Ectodermal cell (in vitro differentiated cells): ENCODE results near the gene POC1A.

Source experiments
- H3K27ac ChIP-seq: 2 replicates; pipeline ENCODE4 v1.7.0; 2013; ENCODE audit warnings: mild to moderate bottlenecking, low read depth, low read length; ENCODE audit not compliant: insufficient read depth, poor library complexity, severe bottlenecking
- H3K27me3 ChIP-seq: 2 replicates; pipeline ENCODE4 v1.7.0; 2013; ENCODE audit warnings: mild to moderate bottlenecking, low read length; ENCODE audit not compliant: insufficient read depth, control insufficient read depth, poor library complexity, severe bottlenecking
- H3K36me3 ChIP-seq: one replicate; pipeline ENCODE4 v1.7.0; 2013; ENCODE audit warnings: low read length; ENCODE audit not compliant: control insufficient read depth, insufficient read depth
- H3K4me1 ChIP-seq: one replicate; pipeline ENCODE4 v1.7.0; 2013; ENCODE audit warnings: low read length; ENCODE audit not compliant: control insufficient read depth, insufficient read depth
- H3K4me3 ChIP-seq: 2 replicates; pipeline ENCODE4 v1.7.0; 2013; ENCODE audit warnings: low read depth, low read length, control low read depth; ENCODE audit not compliant: insufficient read depth
- H3K9me3 ChIP-seq: 2 replicates; pipeline ENCODE4 v1.7.0; 2013; ENCODE audit warnings: mild to moderate bottlenecking, low read length, moderate library complexity; ENCODE audit not compliant: control insufficient read depth
- WGBS, 2 experiments: methylation state at CpG; one replicate each; pipeline ENCODE4 v1.1.7; 2013; ENCODE audit warnings: missing lambda C conversion rate in 2 of 2; 5-methylcytosine and 5-hydroxymethylcytosine counted together

POC1A gene

GRCh38 chr3:52080830-52081719 lies 73.1 kb downstream of the POC1A start:
- H3K4me3 ChIP-seq: no peak overlapping the region
- no peak overlapping the region for H3K27ac ChIP-seq
- no peaks in the 10 kb centered on the region for H3K27me3 ChIP-seq
- WGBS, 2 experiments: 91 to 92% methylated on average over 21 of the region's 21 CpGs
- no peaks in the 10 kb centered on the region for H3K4me1 ChIP-seq
- no peaks in the 10 kb centered on the region for H3K36me3 ChIP-seq
- no peaks in the 10 kb centered on the region for H3K9me3 ChIP-seq

GRCh38 chr3:52079958-52080357 lies 74.3 kb downstream of the POC1A start:
- WGBS, 2 experiments: 97% methylated on average over 5 of the region's 5 CpGs
- Histone ChIP-seq H3K36me3 (peaks cover 3% of the 10 kb centered on the region), H3K27me3 (no peaks in the 10 kb centered on the region), H3K4me3 (no peak overlapping the region), H3K4me1 (no peaks in the 10 kb centered on the region), H3K9me3 (no peaks in the 10 kb centered on the region), H3K27ac (no peak overlapping the region)

DNA sequence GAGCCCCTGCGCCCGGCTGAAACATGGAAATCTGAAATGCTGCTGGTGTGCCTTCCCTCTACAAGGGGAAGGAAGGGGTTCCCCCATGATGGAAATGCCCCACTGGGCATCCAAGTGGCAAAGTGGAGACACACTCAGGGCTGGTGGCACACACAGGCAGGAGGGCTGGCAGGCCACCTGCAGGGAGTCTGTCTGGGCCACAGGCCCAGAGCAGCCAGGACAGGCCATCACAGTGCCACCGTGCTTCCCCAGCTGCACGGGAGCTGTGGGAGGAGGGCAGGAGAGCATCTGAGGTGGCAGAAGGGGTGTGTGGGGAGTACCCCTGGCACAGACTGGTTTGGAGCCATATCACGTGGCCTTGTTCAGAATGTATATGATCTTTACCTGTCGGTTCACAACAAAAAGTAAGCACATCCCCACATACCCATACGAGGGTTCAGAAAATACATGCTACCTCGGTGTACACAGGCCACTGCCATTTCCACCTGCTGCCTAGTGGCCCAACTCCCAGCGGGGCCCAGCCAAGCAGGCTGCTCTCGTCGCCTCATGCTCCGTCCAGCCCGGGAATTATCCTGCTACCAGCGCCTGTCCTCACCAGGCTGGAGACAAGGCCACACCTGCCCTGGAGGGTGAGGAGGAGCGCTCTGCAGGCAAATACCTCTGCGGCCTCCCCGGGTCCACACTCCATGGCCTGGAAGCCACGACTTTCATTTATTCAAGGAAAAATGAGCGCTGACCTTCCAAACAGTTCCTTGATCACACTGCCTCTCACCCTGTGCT lies 75.3 kb downstream of the POC1A start:
- Histone ChIP-seq H3K4me1 (no peaks in the 10 kb centered on the region), H3K36me3 (peaks cover 7% of the 10 kb centered on the region), H3K4me3 (no peak overlapping the region), H3K27ac (no peak overlapping the region), H3K9me3 (no peaks in the 10 kb centered on the region), H3K27me3 (no peaks in the 10 kb centered on the region)
- WGBS, 2 experiments: 92 to 93% methylated on average over 19 of the region's 19 CpGs

- Histone ChIP-seq H3K4me1 (no peaks in the 10 kb centered on the region), H3K27me3 (no peaks in the 10 kb centered on the region), H3K36me3 (peaks cover 7% of the 10 kb centered on the region), H3K27ac (no peak overlapping the region), H3K4me3 (no peak overlapping the region), H3K9me3 (no peaks in the 10 kb centered on the region)
- WGBS, 2 experiments: 86 to 91% methylated on average over 3 of the region's 3 CpGs
Observed at GRCh38 chr3:52077925-52078324, 76.3 kb downstream of the POC1A start.

- no peaks in the 10 kb centered on the region for H3K27me3 ChIP-seq
- H3K4me3 ChIP-seq: no peak overlapping the region
- no peak overlapping the region for H3K27ac ChIP-seq
- no peaks in the 10 kb centered on the region for H3K9me3 ChIP-seq
- H3K36me3 ChIP-seq: peaks cover 7% of the 10 kb centered on the region
- WGBS, 2 experiments: 89 to 90% methylated on average over 14 of the region's 14 CpGs
- H3K4me1 ChIP-seq: no peaks in the 10 kb centered on the region
Observed at GRCh38 chr3:52076896-52077780, 77.1 kb downstream of the POC1A start.

DNA sequence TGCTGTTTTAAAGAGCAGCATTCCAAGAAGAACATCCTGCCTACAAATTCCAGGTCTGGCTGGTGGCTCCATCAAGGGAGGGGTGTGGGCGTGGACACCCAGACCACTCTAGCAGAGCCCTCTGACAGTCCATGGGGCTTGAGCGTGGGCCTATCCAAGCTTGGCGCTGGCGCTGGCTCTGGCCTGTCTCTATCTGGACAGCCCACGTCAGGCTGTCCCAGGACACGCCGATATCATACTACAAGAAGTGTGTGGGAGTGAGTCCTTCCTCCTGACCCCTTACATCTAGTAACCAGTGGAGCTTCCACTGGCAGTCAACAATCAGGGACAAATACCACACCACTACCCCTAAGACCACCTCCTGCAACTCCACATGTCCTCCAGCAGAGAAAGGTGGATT lies 80.7 kb downstream of the POC1A start:
- WGBS, 2 experiments: 97 to 99% methylated on average over 7 of the region's 7 CpGs
- Histone ChIP-seq H3K9me3 (no peaks in the 10 kb centered on the region), H3K4me1 (no peaks in the 10 kb centered on the region), H3K4me3 (no peak overlapping the region), H3K27ac (no peak overlapping the region), H3K36me3 (peaks cover 7% of the 10 kb centered on the region), H3K27me3 (no peaks in the 10 kb centered on the region)

- Histone ChIP-seq H3K27me3 (no peaks in the 10 kb centered on the region), H3K4me3 (no peak overlapping the region), H3K36me3 (peaks cover 7% of the 10 kb centered on the region), H3K9me3 (no peaks in the 10 kb centered on the region), H3K27ac (no peak overlapping the region), H3K4me1 (peaks cover 10% of the 10 kb centered on the region)
- WGBS, 2 experiments: 84 to 88% methylated on average over 8 of the region's 8 CpGs
Observed at GRCh38 chr3:52072471-52072870, 81.8 kb downstream of the POC1A start.

DNA sequence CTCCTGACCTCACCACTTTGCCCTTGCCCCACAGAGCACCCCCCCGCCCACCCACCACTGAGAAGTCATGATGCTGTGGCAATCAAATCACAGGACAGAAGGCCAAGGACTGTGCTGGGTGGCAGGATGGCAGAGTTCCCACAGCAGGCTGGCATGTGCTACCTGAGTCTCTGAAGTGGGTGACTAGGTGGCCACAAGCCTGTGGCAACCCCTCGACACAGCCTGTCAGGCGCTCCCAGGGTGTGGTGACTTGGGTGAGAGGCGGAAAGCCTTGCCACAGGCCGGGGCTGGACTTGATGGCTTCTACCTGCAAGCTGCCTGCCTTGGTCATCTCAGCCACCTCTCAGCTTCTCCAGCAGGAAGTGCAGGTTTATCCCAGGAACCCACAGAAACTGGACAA lies 82.2 kb downstream of the POC1A start:
- Histone ChIP-seq H3K9me3 (no peaks in the 10 kb centered on the region), H3K36me3 (peaks cover 7% of the 10 kb centered on the region), H3K27me3 (no peaks in the 10 kb centered on the region), H3K27ac (no peak overlapping the region), H3K4me1 (peaks cover 10% of the 10 kb centered on the region), H3K4me3 (no peak overlapping the region)
- 90 to 95% methylated on average over 4 to 5 of the region's 5 CpGs for WGBS, 2 experiments

DNA sequence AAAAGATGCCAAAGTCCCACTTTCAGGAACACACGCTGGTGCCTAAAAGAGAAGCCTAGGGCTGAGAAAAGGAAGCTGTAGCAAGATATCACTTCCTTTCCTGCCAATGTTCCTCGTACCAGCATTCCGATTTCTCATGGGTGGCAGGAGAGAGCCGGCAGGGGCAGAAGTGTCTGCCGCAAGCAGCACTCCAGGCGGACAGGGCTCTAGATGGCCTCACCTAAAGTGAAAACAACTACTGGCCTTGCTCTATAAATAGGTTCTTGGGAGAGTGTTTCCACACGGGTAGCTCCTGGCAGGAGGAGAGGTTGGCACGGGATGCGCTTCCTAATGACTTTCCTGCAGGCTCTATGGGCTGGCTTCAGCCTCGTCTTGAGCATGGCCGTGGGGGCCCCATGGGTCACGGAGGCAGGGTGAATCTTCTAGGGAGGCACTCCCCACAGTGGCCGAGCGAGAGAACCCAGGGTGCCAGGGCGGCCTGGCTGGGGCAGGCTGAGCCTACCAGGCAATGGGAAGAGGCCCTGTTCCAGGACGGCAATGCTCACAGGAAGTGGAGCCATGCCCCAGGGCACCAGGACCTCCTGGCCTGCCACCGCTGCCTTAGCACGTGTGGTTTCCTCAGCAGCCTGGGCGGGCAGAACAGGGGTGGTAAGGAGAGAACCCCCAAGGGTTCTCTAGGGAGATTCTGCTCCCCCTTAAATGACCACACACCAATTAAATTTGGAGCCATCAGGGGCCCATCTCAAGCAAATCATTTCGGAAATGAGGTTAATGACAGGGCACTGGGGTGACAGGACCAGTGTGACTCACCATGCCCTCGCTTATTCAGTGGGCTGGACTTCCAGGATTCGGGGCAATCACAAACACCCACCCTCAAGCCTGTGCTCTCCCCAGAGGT lies 83.2 kb downstream of the POC1A start:
- Histone ChIP-seq H3K36me3 (peaks cover 7% of the 10 kb centered on the region), H3K27ac (no peak overlapping the region), H3K4me3 (no peak overlapping the region), H3K9me3 (no peaks in the 10 kb centered on the region), H3K27me3 (no peaks in the 10 kb centered on the region), H3K4me1 (peaks cover 10% of the 10 kb centered on the region)
- 91 to 93% methylated on average over 22 of the region's 22 CpGs for WGBS, 2 experiments
